ENCODE results near the gene LAMP5. TPM values are rescaled to one million over a fixed set of nuclear protein-coding genes. Genes with fewer than 3 reads are reported as not detected.

Gene LAMP5
- total RNA-seq, 1 donor from 2014 or later = 0.59 TPM

- no peak for DNase-seq (ENCODE audit: low read depth, low spot score)
These were observed 14.3 kb upstream of the LAMP5 start for GRCh38 chr20:9500121-9500520.

GRCh38 chr20:9501473-9501872 is 12.9 kb upstream of the LAMP5 start:
- DNase-seq (ENCODE audit: low read depth, low spot score) = no peak

GRCh38 chr20:9503526-9504245 is 10.7 kb upstream of the LAMP5 start:
- DNase-seq (ENCODE audit: low read depth, low spot score) = no peak

DNA sequence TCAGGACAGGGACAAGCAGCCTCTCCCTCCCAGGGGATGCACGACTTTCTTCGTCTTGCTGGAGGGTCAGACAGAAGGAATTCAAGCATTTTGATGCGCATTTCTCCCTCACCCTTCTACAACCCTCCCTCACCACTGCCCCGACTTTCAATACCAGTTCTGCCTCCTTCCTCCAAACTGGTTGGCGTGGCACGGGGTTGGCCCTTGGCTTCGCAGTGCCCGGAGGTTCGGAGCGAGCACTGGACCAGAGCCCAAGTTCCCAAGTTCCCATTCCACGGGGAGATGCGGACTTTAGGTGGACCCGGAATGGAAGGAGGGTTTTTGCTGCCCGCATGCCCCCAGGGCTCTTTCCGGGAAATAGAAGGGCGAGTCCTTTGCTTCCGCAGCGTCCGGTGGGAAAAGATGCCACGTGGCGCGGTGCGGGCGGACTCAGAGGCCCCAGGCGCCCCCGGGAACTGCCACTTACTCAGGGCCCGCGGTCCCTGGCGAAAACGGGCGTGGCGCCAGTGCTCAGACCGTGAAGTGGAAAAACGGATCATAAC is 8.0 kb upstream of the LAMP5 start:
- no peak for DNase-seq (ENCODE audit: low read depth, low spot score)

GRCh38 chr20:9506964-9507369 is 7.4 kb upstream of the LAMP5 start:
- DNase-seq (ENCODE audit: low read depth, low spot score) = no peak

DNA sequence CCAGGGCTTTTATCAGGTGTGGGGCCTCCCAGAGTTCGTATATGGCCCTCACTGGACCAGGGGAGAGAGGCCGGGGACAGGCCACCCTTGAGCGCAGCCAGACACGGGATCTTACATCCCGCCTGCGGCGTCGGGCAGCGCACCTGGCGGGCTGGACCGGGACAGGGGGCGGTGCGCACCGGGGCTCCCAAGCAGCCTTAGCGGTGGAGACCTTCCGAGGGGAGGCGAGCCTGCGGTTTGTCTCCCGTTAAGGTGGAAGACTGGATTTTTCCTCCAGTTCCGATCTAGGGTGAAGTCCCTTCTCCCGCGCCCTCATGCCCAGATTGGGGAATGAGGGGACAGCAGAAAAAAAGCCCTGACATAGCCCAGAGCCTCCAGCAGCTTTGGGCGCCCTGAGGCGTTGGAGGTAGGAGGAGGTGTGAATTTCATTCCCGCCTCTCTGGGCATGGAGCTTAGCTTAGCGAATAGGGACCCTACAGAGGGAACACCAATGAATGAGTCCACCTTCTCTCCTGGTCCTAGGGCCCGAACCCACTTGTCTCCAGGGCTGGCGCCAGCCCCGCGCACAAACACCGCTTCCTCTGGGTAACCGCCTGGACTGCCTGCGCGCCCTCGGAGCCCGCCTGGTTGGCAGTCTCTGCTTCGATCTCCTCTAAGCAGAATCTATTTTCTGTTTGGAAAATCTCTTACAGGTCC is 6.7 kb upstream of the LAMP5 start:
- no peak for DNase-seq (ENCODE audit: low read depth, low spot score)

- no peak for DNase-seq (ENCODE audit: low read depth, low spot score)
These were observed 6.1 kb upstream of the LAMP5 start for GRCh38 chr20:9508240-9508661.

GRCh38 chr20:9508696-9509178 is 5.7 kb upstream of the LAMP5 start:
- DNase-seq (ENCODE audit: low read depth, low spot score) = no peak

DNA sequence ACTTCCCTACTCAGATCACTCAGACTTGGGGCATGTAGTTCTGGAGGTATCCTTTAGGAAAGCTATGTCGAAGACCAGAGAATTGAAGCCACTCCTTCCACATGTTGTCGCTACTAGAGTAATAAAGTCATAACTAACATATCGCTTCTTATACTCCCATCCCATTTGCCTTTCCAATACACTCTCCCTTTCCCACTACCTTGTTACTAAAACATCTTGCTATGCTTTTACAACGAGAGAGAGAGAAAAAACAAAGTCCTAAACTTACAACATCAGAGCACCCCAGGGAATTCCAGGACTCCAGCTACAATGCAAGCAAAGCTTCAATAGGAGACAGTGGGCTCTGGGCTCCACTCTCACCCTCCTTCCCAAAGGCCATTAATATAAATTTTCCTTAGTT is 5.1 kb upstream of the LAMP5 start:
- no peak for DNase-seq (ENCODE audit: low read depth, low spot score)

- DNase-seq (ENCODE audit: low read depth, low spot score) = no peak
These were observed 3.5 kb upstream of the LAMP5 start for GRCh38 chr20:9510911-9511310.

GRCh38 chr20:9514072-9514460 is 324 bp upstream of the LAMP5 start:
- no peak for DNase-seq (ENCODE audit: low read depth, low spot score)

GRCh38 chr20:9515214-9515585 is 810 bp downstream of the LAMP5 start:
- DNase-seq (ENCODE audit: low read depth, low spot score) = no peak

- no peak for DNase-seq (ENCODE audit: low read depth, low spot score)
These were observed 1.4 kb downstream of the LAMP5 start for GRCh38 chr20:9515741-9516233.

DNA sequence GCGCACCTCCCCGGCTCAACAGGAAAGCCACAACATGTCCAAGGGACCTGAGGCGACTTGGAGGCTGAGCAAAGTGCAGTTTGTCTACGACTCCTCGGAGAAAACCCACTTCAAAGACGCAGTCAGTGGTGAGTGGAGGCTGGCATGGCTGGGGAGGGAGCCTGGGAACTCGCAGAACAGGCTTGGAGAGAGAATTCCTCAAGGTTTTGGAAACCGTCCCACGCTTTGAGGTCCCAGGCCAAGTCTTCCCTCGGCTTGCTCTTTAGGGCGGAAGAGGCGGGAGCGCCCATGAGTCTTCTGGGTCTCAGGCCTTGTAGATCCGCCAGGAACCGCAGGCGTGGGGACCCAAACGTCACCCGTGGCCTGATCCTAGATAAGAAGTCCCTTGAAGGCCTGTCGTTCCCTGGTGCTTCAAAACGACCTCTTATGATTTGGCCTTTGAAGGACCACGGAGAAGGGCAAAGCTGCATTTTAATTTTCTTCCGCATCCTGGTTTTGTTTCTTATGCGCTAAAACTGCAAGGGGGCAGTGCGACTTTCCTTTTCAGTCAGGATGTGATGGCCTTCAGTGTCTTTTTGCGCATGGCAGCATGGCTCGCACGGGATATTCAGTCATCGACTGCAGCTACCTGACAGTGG is 2.0 kb downstream of the LAMP5 start:
- DNase-seq (ENCODE audit: low read depth, low spot score) = no peak

DNA sequence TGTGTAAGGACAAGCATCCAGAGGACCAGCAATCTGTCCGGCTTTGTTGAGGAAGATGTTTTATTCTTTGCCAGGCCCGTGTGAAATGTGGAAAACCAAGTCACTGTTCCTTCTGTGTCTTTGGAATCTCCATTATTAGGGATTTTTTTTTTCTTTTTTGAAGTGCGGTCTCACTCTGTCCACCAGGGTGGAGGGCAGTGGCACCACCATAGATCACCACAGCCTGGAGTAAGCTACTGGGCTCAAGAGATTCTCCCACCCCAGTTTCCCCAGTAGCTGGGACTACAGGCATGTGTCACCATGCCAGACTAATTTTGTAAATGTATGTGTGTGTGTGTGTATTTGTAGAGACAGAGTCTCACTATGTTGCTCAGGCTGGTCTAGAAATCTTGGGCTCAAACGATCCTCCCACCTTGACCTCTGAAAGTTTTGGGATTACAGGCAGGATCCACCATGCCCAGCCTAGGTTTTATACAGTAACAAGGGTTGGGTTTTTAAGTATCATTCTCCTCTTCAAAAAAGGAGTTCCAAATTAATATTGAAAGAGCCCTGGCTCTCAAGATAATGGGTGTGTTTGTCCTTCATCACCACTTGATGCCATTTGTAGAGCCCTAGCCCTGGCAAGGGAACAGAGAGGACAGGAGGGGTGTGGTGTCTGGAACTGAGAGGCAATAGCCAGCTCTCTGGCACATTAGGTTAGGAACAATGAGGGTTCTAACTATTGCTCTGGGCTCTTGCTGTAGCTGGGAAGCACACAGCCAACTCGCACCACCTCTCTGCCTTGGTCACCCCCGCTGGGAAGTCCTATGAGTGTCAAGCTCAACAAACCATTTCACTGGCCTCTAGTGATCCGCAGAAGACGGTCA is 3.1 kb downstream of the LAMP5 start:
- DNase-seq (ENCODE audit: low read depth, low spot score) = no peak

DNA sequence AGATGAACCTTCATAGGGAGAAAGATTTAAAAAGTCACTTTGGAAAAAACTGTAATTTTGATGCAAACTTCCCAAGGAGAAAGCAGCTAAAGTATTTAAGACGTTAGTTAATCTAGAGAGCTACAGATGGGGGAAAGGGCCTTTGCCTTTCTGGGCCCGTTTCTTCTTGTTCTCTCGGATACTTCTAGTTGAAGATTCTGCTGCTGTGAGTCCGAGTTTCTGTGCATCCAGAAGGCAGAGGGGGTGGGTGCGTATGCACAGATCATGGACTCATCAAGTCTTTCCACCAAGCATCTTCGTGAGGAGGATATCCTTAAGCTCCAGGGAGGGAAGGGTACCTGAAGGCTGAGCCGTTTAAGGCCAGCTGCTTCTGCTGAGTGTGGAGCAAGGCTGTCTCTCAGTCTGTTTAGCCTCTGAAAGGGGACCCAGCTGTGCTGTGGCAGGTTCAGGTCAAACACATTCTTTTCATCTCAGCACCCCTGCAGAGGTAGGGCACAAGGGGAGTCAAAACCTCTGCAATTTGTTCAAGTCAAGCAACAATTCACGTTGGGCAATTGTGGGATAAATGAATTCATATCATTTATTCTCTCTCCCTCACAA is 4.3 kb downstream of the LAMP5 start:
- no peak for DNase-seq (ENCODE audit: low read depth, low spot score)

DNA sequence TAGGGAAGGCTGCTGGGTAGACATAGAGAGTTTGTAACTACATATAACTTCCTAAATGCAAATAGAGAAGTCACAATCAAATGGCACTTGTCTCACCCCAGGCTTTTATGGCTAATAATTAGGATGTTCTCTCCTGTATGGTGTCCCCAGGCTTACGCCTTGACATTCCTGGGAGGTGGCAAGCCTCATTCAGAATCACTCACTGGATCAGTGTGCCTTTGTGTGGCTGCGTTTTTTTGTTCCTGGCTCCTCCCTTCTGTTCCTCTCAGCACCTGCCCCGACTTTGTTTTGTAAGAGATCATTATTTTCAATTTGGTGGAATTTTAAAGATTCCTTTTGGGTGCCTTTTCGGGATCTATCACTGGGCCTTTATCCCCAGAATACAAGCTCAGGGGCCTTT is 5.7 kb downstream of the LAMP5 start:
- DNase-seq (ENCODE audit: low read depth, low spot score) = no peak

- no peak for DNase-seq (ENCODE audit: low read depth, low spot score)
These were observed 9.2 kb downstream of the LAMP5 start for GRCh38 chr20:9523636-9524035.

DNA sequence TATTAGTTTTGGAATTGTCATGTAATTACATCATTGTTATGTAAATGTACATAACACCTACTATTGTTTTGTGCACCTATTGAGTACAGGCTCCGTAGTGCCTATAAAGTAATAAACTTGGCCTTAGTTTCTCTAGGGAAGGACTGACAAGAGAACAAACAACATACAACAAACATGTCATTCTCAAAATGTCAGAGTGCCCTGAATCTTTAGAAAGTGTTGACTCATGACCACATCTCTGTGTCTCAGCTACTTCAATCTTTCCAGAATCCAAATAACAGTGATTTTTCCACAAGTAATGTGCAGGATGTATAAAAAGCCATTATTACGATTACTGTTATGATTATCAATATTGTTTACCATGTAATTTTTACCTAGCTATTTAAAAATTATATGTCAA is 17.2 kb downstream of the LAMP5 start:
- DNase-seq (ENCODE audit: low read depth, low spot score) = no peak

- DNase-seq (ENCODE audit: low read depth, low spot score) = no peak
These were observed 17.9 kb downstream of the LAMP5 start for GRCh38 chr20:9532069-9532838.
